Measurements from ENCODE around the gene TNIP2.

- TF ChIP-seq CTCF (tag by site-specific recombination; IDR thresholded peaks at IDR 0.05) (no peak), ZNF777 (tag by site-specific recombination; IDR thresholded peaks at IDR 0.05; ENCODE audit: borderline replicate concordance) (no peak), GLIS2 (tag by site-specific recombination; IDR thresholded peaks at IDR 0.05) (no peak), ZNF473 (tag by site-specific recombination; IDR thresholded peaks at IDR 0.05) (no peak), ZSCAN18 (tag by site-specific recombination; IDR thresholded peaks at IDR 0.05) (no peak), REST (tag by site-specific recombination; IDR thresholded peaks at IDR 0.05) (no peak), PBX3 (CRISPR knock-in tag; IDR thresholded peaks at IDR 0.05) (no peak), PRDM1 (tag by site-specific recombination; IDR thresholded peaks at IDR 0.05) (no peak), ZNF560 (tag by site-specific recombination; IDR thresholded peaks at IDR 0.05; ENCODE audit: borderline replicate concordance) (no peak), WT1 (tag by site-specific recombination; IDR thresholded peaks at IDR 0.05) (no peak)
Measured at GRCh38 chr4:2799224-2799911, 43.2 kb upstream of the TNIP2 start.
